Dedifferentiated amniotic fluid mesenchymal stem cell (primary cell): ENCODE results near the gene ADGRG1.

Experiments used
- DNase-seq: peaks from one replicate; pipeline ENCODE4 v3.0.0-alpha.2; 2016; ENCODE audit errors: extremely low spot score

Gene ADGRG1

GRCh38 chr16:57606147-57606846 is 22.1 kb upstream of the ADGRG1 start:
- DNase-seq, result no peak

GRCh38 chr16:57606847-57607501 is 21.5 kb upstream of the ADGRG1 start:
- DNase-seq, result no peak

GRCh38 chr16:57607676-57608461 is 20.6 kb upstream of the ADGRG1 start:
- no peak for DNase-seq

GRCh38 chr16:57608462-57609113 is 19.8 kb upstream of the ADGRG1 start:
- DNase-seq, result no peak

- no peak for DNase-seq
Observed at GRCh38 chr16:57609541-57610401, 18.7 kb upstream of the ADGRG1 start.

GRCh38 chr16:57610611-57611010 is 17.8 kb upstream of the ADGRG1 start:
- DNase-seq, result no peak

GRCh38 chr16:57611181-57611580 is 17.2 kb upstream of the ADGRG1 start:
- DNase-seq, result no peak

GRCh38 chr16:57611706-57612105 is 16.7 kb upstream of the ADGRG1 start:
- DNase-seq, result no peak

GRCh38 chr16:57612494-57612893 is 15.9 kb upstream of the ADGRG1 start:
- DNase-seq, result no peak

GRCh38 chr16:57613514-57613913 is 14.9 kb upstream of the ADGRG1 start:
- DNase-seq, result no peak

- DNase-seq, result no peak
Observed at GRCh38 chr16:57614536-57614935, 13.9 kb upstream of the ADGRG1 start.

- DNase-seq, result no peak
Observed at GRCh38 chr16:57614944-57615343, 13.5 kb upstream of the ADGRG1 start.

- DNase-seq, result no peak
Observed at GRCh38 chr16:57615813-57616212, 12.6 kb upstream of the ADGRG1 start.

- DNase-seq, result no peak
Observed at GRCh38 chr16:57616241-57616640, 12.2 kb upstream of the ADGRG1 start.

GRCh38 chr16:57616876-57617275 is 11.6 kb upstream of the ADGRG1 start:
- DNase-seq, result no peak

- DNase-seq, result no peak
Observed at GRCh38 chr16:57617604-57618111, 10.8 kb upstream of the ADGRG1 start.

GRCh38 chr16:57618296-57619132 is 9.9 kb upstream of the ADGRG1 start:
- no peak for DNase-seq

GRCh38 chr16:57619133-57619605 is 9.3 kb upstream of the ADGRG1 start:
- DNase-seq, result no peak

GRCh38 chr16:57619606-57620334 is 8.7 kb upstream of the ADGRG1 start:
- no peak for DNase-seq
